SK-MEL-5 (cell line): ENCODE results near the gene UBTD1. TPM values are rescaled to one million over a fixed set of nuclear protein-coding genes. Genes with fewer than 3 reads are reported as not detected.

Experiments used
- DNase-seq: peaks from one replicate; pipeline ENCODE4 v3.0.0-alpha.2; 2016; ENCODE audit warnings: low read depth, low spot score
- in situ Hi-C: cut with HindIII; loops from 2 replicates; pipeline ENCODE4 v1.10.0; 2016; ENCODE audit warnings: low sequenced_read_pairs, high pct_unique_total_duplicates, low pct_unique_long_range_greater_than_20kb
- total RNA-seq: library from RNA; depleted of rRNA; stranded (reverse); fragments of >200 nt; shearing (Covaris generic); gene quantifications from 2 replicates; pipeline ENCODE4 v1.2.3, GENCODE V29; 2014

The UBTD1 gene
- total RNA-seq, 1 experiment from 2014 or later = 12.7 TPM

DNA sequence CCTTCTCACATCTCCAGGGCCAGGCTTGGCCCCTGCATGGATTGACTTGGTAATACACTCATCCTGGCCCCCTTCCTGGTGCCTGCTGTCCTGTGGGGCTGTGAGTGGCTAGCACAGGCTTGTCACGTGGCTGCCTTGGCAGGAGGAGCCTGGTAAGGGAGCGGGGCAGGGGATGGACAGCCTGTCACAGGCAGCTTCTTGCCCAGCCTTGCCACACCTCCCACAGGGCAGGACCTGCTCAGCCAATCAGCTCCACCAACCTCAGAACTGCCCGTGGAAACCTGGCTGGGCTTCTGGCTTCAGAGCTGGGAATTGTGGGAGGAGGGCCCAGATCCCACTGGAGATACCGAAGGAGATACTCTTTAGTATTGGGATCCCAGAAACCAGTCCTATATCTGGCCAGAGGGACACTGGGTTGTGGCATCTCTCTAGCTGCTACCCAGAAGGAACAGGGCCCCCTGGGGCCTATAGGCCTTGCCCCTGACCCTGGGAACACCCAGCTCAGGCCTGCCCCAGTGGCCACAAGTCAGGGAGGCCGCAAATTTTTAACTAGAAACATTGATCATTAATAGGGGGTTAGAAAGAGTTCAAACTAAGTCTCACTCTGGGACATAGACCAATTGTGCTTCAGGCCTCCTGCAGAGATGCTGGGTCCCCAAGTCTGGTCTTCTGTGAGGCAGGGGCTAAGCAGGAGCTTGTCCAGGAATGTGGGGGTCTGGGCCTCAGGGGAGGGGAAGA, 85.5 kb downstream of the UBTD1 start, which contains the start of gene HOGA1:
HOGA1 (plus strand) TSS at position 330 of the 738 bp plus-strand sequence; CDS start at position 645, 315 bp downstream.
- in situ Hi-C loops = no loop called here
- peak; percentile 92 for DNase-seq

DNA sequence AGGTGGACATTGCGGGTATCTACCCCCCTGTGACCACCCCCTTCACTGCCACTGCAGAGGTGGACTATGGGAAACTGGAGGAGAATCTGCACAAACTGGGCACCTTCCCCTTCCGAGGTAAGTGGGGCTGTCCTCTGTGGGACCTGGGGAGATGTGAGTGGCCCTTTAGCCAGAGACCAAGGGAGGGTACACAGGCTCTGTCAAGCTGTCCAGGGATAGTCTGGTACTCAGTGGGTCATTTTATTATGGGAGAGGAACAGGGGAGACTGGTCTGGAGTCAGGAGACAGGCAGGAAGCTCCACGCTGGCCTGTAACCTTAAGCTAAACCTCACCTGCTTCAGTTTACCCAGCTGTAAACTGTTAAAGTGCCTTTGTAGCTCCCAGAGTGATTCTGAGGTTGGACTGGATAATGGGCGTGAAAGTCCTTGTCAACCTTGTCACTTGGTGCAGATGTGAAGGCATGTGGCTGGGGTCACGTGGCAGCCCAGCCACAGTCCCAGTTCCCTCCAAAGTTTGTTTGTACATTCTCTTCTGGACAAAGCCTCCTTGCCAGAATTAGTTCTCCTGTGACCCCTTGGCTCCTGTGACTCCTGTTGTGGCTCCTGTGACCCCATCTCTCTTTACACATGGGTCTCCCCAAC, 86.2 kb downstream of the UBTD1 start:
- DNase-seq = no peak
- in situ Hi-C loops = no loop called here

DNA sequence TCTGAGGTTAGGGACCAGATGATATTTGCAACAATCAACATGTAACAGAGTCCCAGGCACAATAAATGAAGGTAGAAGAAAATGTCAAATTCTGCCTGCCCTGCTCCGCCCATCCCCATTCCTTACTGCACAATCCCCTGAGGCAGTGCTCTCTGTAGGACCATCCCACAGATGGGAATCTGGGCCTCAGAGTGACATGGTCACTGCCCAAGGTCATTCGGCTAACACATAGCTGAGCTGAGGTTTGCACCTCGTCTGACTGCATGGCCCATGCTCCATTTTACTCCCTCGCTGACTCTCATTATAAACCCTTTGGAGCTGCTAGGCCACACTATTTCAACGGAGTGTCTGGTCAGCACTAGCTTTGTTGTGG, 86.7 kb downstream of the UBTD1 start:
- DNase-seq = no peak
- in situ Hi-C loops = no loop called here

DNA sequence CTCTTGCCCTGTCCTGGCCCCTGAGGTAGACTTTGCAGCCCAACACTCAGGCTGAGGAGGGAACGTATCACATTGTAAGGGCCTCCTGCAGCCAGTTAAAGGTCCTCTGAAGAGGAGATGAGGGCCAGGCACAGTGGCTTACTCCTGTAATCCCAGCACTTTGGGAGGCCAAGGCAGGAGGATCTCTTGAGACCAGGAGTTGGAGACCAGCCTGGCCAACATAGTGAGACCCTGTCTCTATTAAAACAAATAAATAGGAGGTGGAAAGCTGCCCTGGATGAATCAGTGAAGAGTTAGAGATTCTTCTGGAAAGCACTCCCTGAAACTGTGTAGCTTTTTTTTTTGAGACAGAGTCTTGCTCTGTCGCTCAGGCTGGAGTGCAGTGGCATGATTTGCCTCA, 88.5 kb downstream of the UBTD1 start:
- no peak for DNase-seq
- in situ Hi-C loops = no loop called here

DNA sequence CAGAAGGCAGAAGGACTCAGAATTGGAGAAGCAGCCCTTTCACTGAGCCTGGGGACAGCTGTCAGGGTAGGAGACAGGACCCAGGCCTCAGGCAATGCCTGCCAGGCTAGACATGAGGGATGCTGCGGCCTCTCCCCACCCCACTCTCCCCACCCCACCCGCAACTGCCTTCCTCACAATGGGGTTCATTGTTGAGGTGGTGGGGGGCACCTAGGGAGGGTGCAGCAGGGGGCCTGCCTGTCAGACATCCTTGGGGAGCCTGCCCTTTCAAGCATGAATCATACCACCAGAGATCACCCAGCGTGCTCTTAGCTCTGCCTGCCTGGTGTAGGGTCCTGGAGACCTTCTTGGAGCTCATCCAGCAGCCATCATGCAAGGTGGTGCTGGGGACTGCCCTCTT, 90.8 kb downstream of the UBTD1 start, which contains the start of gene C10orf62:
C10orf62 (plus strand) TSS at position 243 of the 400 bp plus-strand sequence. CDS start 177 bp downstream, outside the sequence.
- no peak for DNase-seq
- in situ Hi-C loops = no loop called here

DNA sequence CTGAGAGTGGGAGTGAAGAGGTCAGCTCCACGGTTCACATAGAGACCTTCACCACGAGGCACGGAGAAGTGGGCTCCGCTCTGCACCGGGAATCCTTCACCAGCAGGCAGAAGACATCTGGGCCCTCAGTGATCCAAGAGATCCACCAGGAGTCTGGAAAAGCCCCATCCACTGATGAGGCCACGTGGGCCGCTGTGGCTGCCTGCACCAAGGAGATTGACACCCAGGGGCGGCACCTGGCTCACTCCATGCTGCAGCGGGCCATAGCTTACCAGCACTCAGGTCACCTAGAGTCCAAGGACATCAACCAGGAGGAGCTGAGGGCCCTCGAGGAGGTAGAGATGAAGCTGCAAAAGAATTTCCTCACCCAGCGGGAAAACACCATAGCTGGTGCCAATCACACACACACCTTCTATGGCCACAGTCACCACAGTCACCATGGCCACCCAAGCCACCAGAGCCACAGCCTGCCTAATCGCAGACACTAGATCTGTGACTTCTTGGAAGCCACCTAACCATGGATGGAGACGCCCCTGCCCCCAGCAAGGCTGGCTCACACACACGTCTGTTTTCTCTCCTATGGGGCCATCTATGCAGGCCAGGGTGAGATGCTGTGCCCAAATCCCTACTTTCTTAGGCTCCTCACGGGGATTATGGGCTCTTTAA, 91.5 kb downstream of the UBTD1 start:
- no peak for DNase-seq
- in situ Hi-C loops = no loop called here

DNA sequence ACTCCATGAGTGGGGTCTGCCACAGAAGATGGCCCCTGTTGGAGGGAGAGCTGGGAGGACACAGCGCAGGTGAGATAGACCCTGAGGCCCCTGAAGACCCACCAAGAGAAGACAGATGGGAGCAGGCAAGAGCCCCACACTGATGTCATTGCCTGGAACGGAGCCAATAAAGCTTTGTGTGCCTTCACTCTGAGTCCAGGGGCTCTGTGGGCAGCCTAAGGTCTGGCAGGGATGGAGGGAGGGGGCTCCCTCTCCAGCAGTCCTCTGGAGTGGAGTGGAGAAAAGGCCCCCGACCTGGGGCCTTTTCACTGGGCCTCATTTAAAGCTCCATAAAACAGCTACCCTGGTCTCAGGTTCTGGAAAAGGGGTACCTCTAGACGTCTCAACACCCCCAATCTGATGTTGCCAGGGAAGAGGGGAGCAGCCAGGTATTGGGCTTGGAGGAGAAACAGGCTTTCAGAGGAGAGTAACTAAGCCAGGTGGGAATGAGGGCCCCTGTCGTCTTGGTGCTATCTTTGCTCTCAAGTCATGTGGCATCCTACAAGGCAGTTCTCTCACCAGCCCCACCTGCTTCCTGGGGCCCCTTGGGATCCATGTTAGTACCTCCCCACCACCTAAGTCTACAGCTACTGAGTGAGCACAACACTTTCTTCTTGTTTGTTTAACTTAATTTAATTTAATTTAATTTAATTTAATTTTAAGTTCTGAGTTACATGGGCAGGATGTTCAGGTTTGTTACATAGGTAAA, 92.2 kb downstream of the UBTD1 start:
- DNase-seq = no peak
- in situ Hi-C loops = no loop called here

DNA sequence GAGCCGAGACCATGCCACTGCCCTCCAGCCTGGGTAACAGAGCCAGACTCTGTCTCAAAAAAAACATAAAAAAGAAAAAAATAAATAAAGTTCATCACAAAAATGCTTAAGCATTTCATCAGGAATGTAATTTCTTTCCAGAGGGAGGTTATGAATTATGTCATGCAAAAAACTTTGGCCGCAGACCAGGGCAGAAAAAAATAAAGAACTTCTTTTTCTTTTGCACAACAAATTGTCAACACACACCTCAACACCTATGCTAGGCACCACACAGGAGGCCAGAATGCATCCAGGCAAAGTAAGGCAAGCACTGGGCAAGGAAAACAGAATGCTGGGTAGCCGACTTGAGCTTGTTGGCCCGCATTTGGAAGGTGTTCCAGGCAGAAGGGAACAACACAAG, 94.7 kb downstream of the UBTD1 start:
- in situ Hi-C loops = no loop called here
- DNase-seq = no peak

DNA sequence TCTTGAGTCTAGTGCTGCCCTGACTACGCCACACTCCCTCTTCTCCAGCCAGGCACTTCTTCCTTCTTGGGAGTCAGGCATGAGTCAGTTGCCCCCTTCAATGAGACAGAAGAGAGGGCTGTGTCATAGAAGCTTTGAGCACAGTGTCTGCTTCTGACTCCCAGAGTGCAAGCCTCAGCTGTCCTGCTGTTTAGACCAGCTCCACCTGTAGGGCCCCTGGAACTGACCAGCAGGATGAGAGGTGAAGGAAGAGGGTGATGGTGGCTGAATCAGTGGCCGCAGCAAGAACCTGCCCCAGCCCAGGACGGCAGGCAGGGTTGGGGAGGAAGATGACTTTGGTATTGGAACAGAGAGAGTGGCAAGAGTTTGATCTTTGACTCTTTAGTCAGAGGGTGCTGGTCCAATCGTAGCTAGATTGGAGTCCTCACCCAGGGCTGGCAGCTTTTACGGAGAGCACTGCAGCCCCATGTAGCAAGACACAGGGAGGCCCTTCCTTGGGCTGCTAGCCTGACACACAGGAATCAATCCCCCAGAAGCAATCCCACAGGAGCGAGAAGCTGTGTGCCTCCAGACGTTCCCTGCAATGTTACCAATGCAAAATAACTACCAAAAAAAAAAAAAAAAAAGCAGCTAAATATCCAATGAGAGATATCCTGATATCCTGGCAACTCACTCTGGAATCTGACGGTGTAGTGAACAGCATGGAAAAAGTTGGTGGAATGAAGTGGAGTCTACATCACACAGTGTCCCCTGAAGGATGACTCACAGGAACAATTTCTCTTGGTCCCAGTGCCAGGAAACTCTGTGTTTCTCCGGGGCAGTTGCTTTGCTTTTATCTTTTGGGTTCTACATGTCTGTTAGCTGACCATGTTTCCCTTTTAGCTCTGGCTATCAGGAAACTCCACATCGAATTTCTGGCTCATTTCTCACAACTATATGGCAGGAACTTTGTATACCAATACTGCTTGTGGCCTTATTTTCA, 97.7 kb downstream of the UBTD1 start:
- in situ Hi-C loops = no loop called here
- no peak for DNase-seq

DNA sequence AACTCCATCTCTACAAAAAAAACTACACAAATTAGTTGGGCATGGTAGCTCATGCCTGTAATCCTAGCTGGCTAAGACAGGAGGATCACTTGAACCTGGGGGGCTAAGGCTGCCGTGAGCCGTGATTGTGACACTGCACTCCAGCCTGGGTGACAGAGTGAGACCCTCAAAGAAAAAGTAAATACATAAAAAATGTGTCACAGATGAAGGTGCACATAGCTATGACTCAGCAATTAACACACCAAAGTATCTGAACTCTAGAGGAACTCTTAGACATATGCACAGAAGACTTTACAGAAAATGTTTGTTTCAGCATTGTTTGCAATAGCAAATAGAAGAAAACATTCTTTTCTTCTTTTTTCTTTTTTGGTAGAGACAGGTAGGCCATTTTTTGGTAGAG, 99.1 kb downstream of the UBTD1 start:
- DNase-seq = no peak
- in situ Hi-C loops = no loop called here

DNA sequence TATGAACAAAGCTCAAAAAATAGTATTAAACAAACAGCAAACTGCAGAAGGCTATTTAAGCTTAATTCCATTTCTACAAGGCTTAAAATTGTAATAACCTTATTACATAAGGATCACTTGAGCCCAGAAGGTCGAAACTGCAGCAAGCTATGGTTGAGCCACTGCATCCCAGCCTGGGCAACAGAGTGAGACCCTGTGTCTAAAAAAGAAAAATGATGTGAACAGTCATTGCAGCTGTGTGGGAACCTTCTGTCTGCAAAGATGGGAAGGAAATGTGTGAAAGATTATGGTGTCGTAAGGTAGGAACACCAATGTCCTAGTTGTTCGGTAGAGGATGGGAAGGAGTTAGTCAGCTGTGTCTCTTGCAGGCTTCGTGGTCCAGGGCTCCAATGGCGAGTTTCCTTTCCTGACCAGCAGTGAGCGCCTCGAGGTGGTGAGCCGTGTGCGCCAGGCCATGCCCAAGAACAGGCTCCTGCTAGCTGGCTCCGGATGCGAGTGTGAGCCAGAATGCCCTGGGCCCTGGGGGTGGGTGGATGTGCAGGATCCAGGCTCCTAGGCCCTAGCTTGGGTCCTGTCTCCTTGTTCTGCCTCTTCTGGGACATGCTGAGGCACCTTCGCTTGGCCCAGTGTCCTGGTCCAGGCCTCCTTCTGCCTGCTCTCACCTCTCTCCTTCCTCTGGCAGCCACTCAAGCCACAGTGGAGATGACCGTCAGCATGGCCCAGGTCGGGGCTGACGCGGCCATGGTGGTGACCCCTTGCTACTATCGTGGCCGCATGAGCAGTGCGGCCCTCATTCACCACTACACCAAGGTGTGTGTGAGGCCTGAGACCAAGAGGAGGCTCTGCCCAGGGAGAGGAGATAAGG, 99.9 kb downstream of the UBTD1 start:
- no peak for DNase-seq
- in situ Hi-C loops = no loop called here

DNA sequence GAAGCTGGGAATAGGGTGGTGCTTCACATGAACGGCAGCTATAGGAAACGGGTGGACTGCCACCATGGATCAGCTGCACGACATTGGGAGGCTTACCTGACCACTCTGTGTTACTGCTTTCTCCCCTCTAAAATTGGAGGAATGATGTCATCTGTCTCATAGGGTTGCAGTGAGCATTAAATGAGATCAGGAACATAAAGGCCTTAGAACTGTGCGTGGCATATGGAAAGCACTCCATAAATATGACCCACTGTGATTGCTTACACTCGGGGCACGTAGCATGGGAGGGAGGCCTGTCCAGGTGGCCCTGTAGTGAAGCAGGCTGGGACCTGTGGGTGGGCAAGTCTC, 100.5 kb downstream of the UBTD1 start:
- DNase-seq = no peak
- in situ Hi-C loops = no loop called here

DNA sequence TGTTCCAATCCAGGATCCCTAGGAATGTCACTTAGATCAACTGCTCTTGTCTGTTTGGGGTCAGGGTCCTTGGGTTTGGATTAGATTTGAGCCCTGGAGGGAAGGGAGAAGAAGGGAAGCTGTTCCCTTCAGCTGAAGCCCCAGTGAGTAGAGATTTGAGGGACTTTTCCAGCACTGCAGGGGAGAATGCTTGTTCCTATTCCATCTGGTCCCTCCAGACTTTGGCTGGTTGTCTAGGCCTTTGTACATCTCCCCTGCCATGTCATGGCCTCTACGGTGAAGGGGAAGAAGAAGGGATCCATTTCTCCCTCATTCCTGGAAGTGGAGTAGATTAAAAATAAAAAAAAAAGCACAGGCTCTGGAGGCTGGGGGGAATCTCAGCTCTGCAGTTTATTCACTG, 101.9 kb downstream of the UBTD1 start:
- in situ Hi-C loops = no loop called here
- no peak for DNase-seq

DNA sequence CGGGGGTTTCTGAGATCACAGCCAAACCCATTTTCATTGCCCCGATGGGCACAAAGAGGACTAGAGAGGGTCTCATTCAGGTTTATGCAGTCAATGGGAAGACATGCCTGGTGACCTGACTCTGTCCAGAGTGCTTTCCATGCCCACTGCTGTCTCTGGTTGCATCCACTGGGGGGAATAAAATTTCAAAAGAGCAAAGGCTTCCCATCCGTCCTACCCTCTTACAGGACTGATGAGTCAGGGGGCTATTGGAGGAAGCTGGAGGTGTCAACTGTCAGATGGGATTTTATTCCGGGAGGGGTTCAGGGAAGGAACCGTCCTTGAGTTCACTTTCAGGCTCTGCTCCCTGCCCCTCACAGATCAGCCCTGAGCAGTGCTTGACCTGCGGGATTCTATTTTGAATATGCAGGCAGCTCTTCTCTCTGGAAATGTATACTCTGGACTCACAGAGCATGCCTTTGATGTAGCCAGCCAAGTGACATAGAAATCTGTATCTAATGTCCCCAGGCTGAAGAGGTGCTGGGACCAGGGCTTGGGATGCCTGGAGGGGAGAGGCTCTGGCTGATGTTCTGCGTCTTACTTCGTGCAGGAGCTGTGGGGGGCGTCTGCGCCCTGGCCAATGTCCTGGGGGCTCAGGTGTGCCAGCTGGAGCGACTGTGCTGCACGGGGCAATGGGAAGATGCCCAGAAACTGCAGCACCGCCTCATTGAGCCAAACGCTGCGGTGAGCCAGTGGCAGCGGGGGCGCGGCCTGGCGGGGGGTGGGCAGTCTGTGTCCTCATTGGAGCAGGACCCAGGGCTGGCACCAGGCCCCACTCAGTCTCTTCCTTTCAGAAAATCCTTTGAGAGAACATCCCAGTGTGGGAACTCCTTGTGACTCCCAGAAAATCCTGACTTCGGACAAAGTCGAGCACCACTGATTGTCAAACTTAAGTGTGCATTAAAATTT, 102.8 kb downstream of the UBTD1 start:
- in situ Hi-C loops = no loop called here
- no peak for DNase-seq

DNA sequence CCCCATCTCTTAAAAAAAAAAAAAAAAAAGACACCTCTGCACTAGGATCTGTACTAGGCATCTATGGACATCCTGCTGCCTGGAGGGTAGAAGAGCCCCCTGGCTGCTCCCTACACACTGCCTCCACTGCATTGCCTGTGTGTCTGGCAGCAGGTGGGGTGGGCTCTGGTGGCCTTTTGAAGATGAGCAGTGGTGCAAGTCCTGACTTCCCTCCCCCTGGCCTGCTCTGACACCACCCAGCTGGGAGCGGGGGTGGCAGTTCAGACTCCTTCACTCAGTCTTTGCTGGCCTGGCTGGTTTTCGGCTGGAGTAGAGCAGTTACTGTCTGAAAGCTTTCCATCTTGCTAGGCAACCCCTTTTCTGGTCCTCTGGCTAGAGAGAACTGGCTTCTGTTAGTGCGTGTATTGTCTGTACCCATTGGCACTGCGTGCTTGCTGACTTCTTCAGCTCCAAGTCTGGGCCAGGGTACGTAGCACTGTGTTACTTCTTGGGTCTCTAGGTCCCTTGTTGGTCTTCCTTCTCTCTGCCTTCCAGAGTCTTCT, 108.4 kb downstream of the UBTD1 start:
- in situ Hi-C loops = no loop called here
- DNase-seq = no peak
